Measurements from ENCODE around the gene EPHB2. TPM values are rescaled to one million over a fixed set of nuclear protein-coding genes. Genes with fewer than 3 reads are reported as not detected.

The EPHB2 gene
- total RNA-seq, 4 donors from 2014 or later, result 7.5 to 27.3 (median 23.8) TPM

GRCh38 chr1:22777388-22778057 is 66.9 kb downstream of the EPHB2 start:
- no peak overlapping the region for H3K4me3 ChIP-seq (replicated peaks in 1 of 3)
- H3K9me3 ChIP-seq, result no peaks in the 10 kb centered on the region
- no peak for TF ChIP-seq POLR2A (IDR thresholded peaks at IDR 0.05)
- TF ChIP-seq, protein P1, sequence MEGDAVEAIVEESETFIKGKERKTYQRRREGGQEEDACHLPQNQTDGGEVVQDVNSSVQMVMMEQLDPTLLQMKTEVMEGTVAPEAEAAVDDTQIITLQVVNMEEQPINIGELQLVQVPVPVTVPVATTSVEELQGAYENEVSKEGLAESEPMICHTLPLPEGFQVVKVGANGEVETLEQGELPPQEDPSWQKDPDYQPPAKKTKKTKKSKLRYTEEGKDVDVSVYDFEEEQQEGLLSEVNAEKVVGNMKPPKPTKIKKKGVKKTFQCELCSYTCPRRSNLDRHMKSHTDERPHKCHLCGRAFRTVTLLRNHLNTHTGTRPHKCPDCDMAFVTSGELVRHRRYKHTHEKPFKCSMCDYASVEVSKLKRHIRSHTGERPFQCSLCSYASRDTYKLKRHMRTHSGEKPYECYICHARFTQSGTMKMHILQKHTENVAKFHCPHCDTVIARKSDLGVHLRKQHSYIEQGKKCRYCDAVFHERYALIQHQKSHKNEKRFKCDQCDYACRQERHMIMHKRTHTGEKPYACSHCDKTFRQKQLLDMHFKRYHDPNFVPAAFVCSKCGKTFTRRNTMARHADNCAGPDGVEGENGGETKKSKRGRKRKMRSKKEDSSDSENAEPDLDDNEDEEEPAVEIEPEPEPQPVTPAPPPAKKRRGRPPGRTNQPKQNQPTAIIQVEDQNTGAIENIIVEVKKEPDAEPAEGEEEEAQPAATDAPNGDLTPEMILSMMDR (IDR thresholded peaks at IDR 0.05), result no peak
- no peaks in the 10 kb centered on the region for H3K36me3 ChIP-seq
- WGBS, 2 donors, result 64 to 73% methylated on average over 6 to 7 of the region's 7 CpGs
- no peak for DNase-seq
- H3K27ac ChIP-seq, result no peak overlapping the region
- peaks cover 29 to 38% of the 10 kb centered on the region in 2 donors for H3K4me1 ChIP-seq
- no peaks in the 10 kb centered on the region for H3K27me3 ChIP-seq
- intact Hi-C loops (cut with DNase I), result no loop called here

DNA sequence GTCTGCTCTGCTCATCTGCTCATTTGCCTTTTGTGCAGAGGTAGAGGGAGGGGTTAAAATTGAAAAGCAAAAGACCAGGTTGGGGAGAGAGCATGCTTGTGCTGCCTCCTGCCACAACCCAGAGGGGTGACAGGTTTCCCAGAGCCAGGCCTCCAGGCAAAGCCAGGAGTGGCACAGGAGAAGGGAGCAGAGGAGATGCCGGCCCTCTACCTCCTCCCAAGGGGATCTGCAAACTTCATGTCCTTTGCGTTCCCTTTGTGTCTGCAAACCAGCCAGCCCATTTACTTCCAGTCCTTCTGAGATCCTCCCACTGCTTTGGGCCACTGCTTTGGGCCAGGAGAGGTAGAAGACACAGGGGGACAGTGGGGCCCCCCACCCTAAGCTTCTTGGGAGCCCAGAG is 67.8 kb downstream of the EPHB2 start:
- Histone ChIP-seq H3K9me3 (no peaks in the 10 kb centered on the region), H3K27ac (peak overlapping the region in 2 of 3 donors; percentile 31 to 39), H3K27me3 (no peaks in the 10 kb centered on the region), H3K4me1 (peaks cover 21 to 29% of the 10 kb centered on the region in 2 donors), H3K36me3 (no peaks in the 10 kb centered on the region), H3K4me3 (replicated peaks in 1 of 3) (no peak overlapping the region)
- 50 to 59% methylated on average over 2 of the region's 2 CpGs for WGBS, 2 donors
- DNase-seq, result no peak
- intact Hi-C loops (cut with DNase I), result no loop called here
- TF ChIP-seq, protein P1 (IDR thresholded peaks at IDR 0.05), result no peak
- TF ChIP-seq POLR2A (IDR thresholded peaks at IDR 0.05), result no peak

DNA sequence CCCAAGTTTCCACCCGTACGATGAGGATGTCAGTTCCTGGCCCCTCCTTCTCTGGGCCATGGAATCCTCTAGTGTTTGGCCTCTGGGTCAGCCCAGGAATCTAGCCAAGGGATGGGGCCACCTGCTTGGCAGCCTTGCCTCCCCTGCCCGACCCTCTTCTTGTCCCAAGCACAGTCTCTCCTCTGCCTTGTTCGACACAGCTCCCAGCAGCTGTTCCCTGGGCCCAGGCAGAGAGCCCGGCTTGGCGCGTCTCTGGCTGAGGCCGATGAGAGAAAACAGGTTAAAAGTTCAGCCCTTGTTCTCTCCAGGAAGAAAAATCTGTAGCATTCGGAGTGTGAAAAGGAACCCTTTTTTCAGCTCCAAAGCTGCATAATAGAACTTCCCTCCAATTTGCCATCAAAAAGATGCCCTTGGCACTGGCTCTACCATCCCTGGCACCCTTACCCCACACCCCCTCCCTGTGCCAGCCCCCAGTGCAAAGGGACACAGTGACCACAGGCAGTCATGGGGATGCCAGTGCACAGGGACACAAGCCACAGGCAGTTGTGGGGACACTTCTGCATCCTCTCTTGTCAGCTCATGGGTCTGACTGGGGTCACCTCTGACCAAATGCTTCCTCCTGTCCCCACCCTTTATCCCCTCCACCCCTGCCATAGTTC is 68.4 kb downstream of the EPHB2 start:
- H3K4me1 ChIP-seq, result peaks cover 16 to 23% of the 10 kb centered on the region in 2 donors
- peak overlapping the region in 2 of 3 donors; percentile 31 to 39 for H3K27ac ChIP-seq
- no peaks in the 10 kb centered on the region for H3K36me3 ChIP-seq
- WGBS, 2 donors, result 31% methylated on average over 9 of the region's 9 CpGs
- TF ChIP-seq POLR2A (IDR thresholded peaks at IDR 0.05), result no peak
- TF ChIP-seq, protein P1 (IDR thresholded peaks at IDR 0.05), result no peak
- intact Hi-C loops (cut with DNase I), result no loop called here
- DNase-seq, result peak; percentile 39 to 44
- no peak overlapping the region for H3K4me3 ChIP-seq (replicated peaks in 1 of 3)
- no peaks in the 10 kb centered on the region for H3K27me3 ChIP-seq
- H3K9me3 ChIP-seq, result no peaks in the 10 kb centered on the region

DNA sequence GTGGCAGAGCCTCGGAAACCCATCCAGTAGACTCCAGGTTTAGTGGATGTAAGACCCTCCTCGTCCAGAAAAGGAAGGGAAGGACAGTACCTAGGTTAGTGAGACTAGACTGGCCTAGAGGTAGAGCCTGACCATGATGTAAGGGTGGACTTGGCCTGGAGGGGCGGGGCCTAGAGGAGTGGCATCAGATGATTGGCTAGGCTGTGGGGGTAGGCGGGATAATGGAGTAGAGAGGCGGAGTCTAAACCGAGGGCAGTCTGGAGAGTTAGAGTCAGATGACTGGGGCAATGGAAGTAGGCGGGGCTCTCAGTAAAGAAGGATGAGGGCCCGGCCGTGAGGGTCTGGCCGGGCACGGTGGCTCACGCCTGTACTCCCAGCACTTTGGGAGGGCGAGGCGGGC is 70.1 kb downstream of the EPHB2 start:
- Histone ChIP-seq H3K4me1 (peaks cover 4 to 14% of the 10 kb centered on the region in 2 donors), H3K9me3 (no peaks in the 10 kb centered on the region), H3K27me3 (no peaks in the 10 kb centered on the region), H3K36me3 (no peaks in the 10 kb centered on the region), H3K27ac (no peak overlapping the region), H3K4me3 (replicated peaks in 1 of 3) (no peak overlapping the region)
- intact Hi-C loops (cut with DNase I), result no loop called here
- 85 to 92% methylated on average over 14 of the region's 14 CpGs for WGBS, 2 donors
- TF ChIP-seq POLR2A (IDR thresholded peaks at IDR 0.05), result no peak
- TF ChIP-seq, protein P1 (IDR thresholded peaks at IDR 0.05), result no peak
- DNase-seq, result no peak

- H3K27ac ChIP-seq, result no peak overlapping the region
- no peak for DNase-seq
- no peaks in the 10 kb centered on the region for H3K36me3 ChIP-seq
- no peaks in the 10 kb centered on the region for H3K9me3 ChIP-seq
- peaks cover 4 to 14% of the 10 kb centered on the region in 2 donors for H3K4me1 ChIP-seq
- no peaks in the 10 kb centered on the region for H3K27me3 ChIP-seq
- no peak for TF ChIP-seq POLR2A (IDR thresholded peaks at IDR 0.05)
- TF ChIP-seq, protein P1 (IDR thresholded peaks at IDR 0.05), result no peak
- WGBS, 2 donors, result 88 to 91% methylated on average over 4 of the region's 4 CpGs
- intact Hi-C loops (cut with DNase I), result no loop called here
- H3K4me3 ChIP-seq (replicated peaks in 1 of 3), result no peak overlapping the region
These were observed 70.8 kb downstream of the EPHB2 start for GRCh38 chr1:22781483-22781882.
